GM23338 (cell line): Measurements from ENCODE around the gene BRD2. TPM values are rescaled to one million over a fixed set of nuclear protein-coding genes. Genes with fewer than 3 reads are reported as not detected.

Source experiments
- ATAC-seq: fragments of 200-7000 bp; cut with Tn5 transposase; 3 replicates; pipeline ENCODE4 v1.9.1; 2020
- DNase-seq: peaks from one replicate; pipeline ENCODE4 v3.0.0-alpha.2; 2015; ENCODE audit warnings: low spot score
- H2AFZ ChIP-seq: fragments of 200-600 bp; sonication (generic); 2 replicates; pipeline ENCODE4 v1.8.0; 2016; ENCODE audit warnings: antibody characterized with exemption, mild to moderate bottlenecking, moderate library complexity
- H3F3A ChIP-seq: fragments of 200-600 bp; sonication (generic); replicated peaks from 2 replicates; pipeline ENCODE4 v1.8.0; 2017; ENCODE audit warnings: antibody characterized with exemption, mixed run types, low read depth
- H3K27ac ChIP-seq: fragments of 200-600 bp; sonication (generic); 2 replicates; pipeline ENCODE4 v1.6.1; 2016; ENCODE audit warnings: low read depth
- H3K27me3 ChIP-seq: fragments of 200-600 bp; sonication (generic); 2 replicates; pipeline ENCODE4 v1.8.0; 2016; ENCODE audit warnings: mild to moderate bottlenecking, mixed run types, moderate library complexity; ENCODE audit not compliant: insufficient read depth
- H3K36me3 ChIP-seq: fragments of 200-600 bp; sonication (generic); 2 replicates; pipeline ENCODE4 v1.8.0; 2016; ENCODE audit warnings: mild to moderate bottlenecking; ENCODE audit not compliant: insufficient read depth
- H3K4me1 ChIP-seq: fragments of 200-600 bp; sonication (generic); 2 replicates; pipeline ENCODE4 v1.8.0; 2016; ENCODE audit warnings: mild to moderate bottlenecking, moderate library complexity; ENCODE audit not compliant: insufficient read depth
- H3K4me2 ChIP-seq: fragments of 200-600 bp; sonication (generic); 2 replicates; pipeline ENCODE4 v1.7.1; 2017; ENCODE audit warnings: mixed run types
- H3K4me3 ChIP-seq: fragments of 200-600 bp; sonication (generic); 2 replicates; pipeline ENCODE4 v1.6.1; 2016; ENCODE audit warnings: mixed run types
- H3K79me2 ChIP-seq: fragments of 200-600 bp; sonication (generic); replicated peaks from 2 replicates; pipeline ENCODE4 v1.8.0; 2017; ENCODE audit warnings: mild to moderate bottlenecking; ENCODE audit not compliant: insufficient read depth
- H3K9me2 ChIP-seq: fragments of 200-600 bp; sonication (generic); 2 replicates; pipeline ENCODE4 v1.8.0; 2017; ENCODE audit not compliant: insufficient read depth
- H4K20me1 ChIP-seq: fragments of 200-600 bp; sonication (generic); replicated peaks from 2 replicates; pipeline ENCODE4 v1.8.0; 2017; ENCODE audit warnings: mild to moderate bottlenecking; ENCODE audit not compliant: insufficient read depth
- H3K27ac Mint-ChIP-seq: 2 replicates; pipeline ENCODE4 v1.8.0; 2020; ENCODE audit warnings: inconsistent platforms, mild to moderate bottlenecking, moderate library complexity, mixed read lengths
- H3K27me3 Mint-ChIP-seq: 3 replicates; pipeline ENCODE4 v1.8.0; 2022; ENCODE audit warnings: low read depth, mild to moderate bottlenecking, moderate library complexity, mixed read lengths, inconsistent platforms; ENCODE audit not compliant: insufficient read depth, poor library complexity
- H3K36me3 Mint-ChIP-seq: 3 replicates; pipeline ENCODE4 v1.8.0; 2021; ENCODE audit warnings: low read depth, mild to moderate bottlenecking, inconsistent platforms, moderate library complexity, mixed read lengths
- H3K4me1 Mint-ChIP-seq: 3 replicates; pipeline ENCODE4 v1.8.0; 2020; ENCODE audit warnings: mild to moderate bottlenecking, inconsistent platforms, mixed read lengths
- H3K4me3 Mint-ChIP-seq: 3 replicates; pipeline ENCODE4 v1.8.0; 2021; ENCODE audit warnings: moderate library complexity, mild to moderate bottlenecking, inconsistent platforms, mixed read lengths
- H3K9me3 Mint-ChIP-seq: 3 replicates; pipeline ENCODE4 v1.8.0; 2020; ENCODE audit warnings: moderate library complexity, mild to moderate bottlenecking, inconsistent platforms, mixed read lengths
- CREB1 ChIP-seq: fragments of 250-450 bp; sonication (Bioruptor Pico); IDR thresholded peaks from 2 replicates; pipeline ENCODE4 v1.5.0; 2020; ENCODE audit warnings: low read depth, mild to moderate bottlenecking, moderate library complexity
- CTCF ChIP-seq, 2 experiments: fragments of 200-600 bp in 1 of 2; sonication (generic) in 1 of 2; conservative IDR thresholded peaks; 2 replicates each; pipeline versions ENCODE4 v1.5.1 to v1.6.1; 2016 to 2017; ENCODE audit warnings: antibody characterized with exemption in 2 of 2, low read depth in 2 of 2, mild to moderate bottlenecking in 2 of 2, moderate library complexity in 1 of 2
- ETS1 ChIP-seq: IDR thresholded peaks from 2 replicates; pipeline ENCODE4 v1.6.1; 2016; ENCODE audit warnings: antibody characterized with exemption
- EZH2 ChIP-seq: fragments of 200-600 bp; sonication (generic); IDR thresholded peaks from one replicate; pipeline ENCODE4 v1.8.0; 2017; ENCODE audit warnings: antibody characterized with exemption, mild to moderate bottlenecking, low read depth; ENCODE audit not compliant: unreplicated experiment
- EZH2phosphoT487 ChIP-seq: fragments of 200-600 bp; sonication (generic); IDR thresholded peaks from one replicate; pipeline ENCODE4 v1.8.1; 2018; ENCODE audit warnings: antibody characterized with exemption; ENCODE audit not compliant: unreplicated experiment
- JUNB ChIP-seq: IDR thresholded peaks from one replicate; pipeline ENCODE4 v1.6.1; 2016; ENCODE audit warnings: antibody characterized with exemption; ENCODE audit not compliant: unreplicated experiment
- NANOG ChIP-seq: IDR thresholded peaks from 2 replicates; pipeline ENCODE4 v1.6.1; 2016; ENCODE audit warnings: antibody characterized with exemption, borderline replicate concordance
- POLR2AphosphoS5 ChIP-seq: IDR thresholded peaks from 2 replicates; pipeline ENCODE4 v1.6.1; 2016; ENCODE audit warnings: antibody characterized with exemption, low read depth
- REST ChIP-seq: IDR thresholded peaks from one replicate; pipeline ENCODE4 v1.6.1; 2018; ENCODE audit warnings: antibody characterized with exemption; ENCODE audit not compliant: unreplicated experiment
- STAT1 ChIP-seq: IDR thresholded peaks from one replicate; pipeline ENCODE4 v1.6.1; 2016; ENCODE audit warnings: antibody characterized with exemption; ENCODE audit not compliant: unreplicated experiment
- ZNF114 ChIP-seq: fragments of 250-450 bp; sonication (Bioruptor Pico); IDR thresholded peaks from 2 replicates; pipeline ENCODE4 v1.5.0; 2020; ENCODE audit warnings: mild to moderate bottlenecking, moderate library complexity
- ZNF331 ChIP-seq: fragments of 250-450 bp; sonication (Bioruptor Pico); IDR thresholded peaks from 2 replicates; pipeline ENCODE4 v1.5.0; 2020; ENCODE audit warnings: low read depth, mild to moderate bottlenecking, moderate library complexity
- ZNF462 ChIP-seq: fragments of 250-450 bp; sonication (Bioruptor Pico); IDR thresholded peaks from 2 replicates; pipeline ENCODE4 v1.5.0; 2020; ENCODE audit warnings: mild to moderate bottlenecking, moderate library complexity
- polyA plus RNA-seq: library from polyadenylated mRNA; unstranded; fragments of >200 nt; fragmentation: Nextera tagmentation; extraction: Ambion mirVana; gene quantifications from 2 replicates; pipeline ENCODE4 v1.2.1, GENCODE V29; 2016
- total RNA-seq: library from RNA; depleted of rRNA; stranded (reverse); fragments of >200 nt; shearing (Covaris generic); gene quantifications from 2 replicates; pipeline ENCODE4 v1.2.3, GENCODE V29; 2014

The BRD2 gene
- total and polyA plus RNA-seq, 2 experiments from 2014 or later: 84.9 to 169 TPM

GRCh38 chr6:32980488-32981038 is 12.2 kb downstream of the BRD2 start:
- no peak overlapping the region for H2AFZ ChIP-seq
- Mint-ChIP-seq H3K9me3 (no peaks in the 10 kb centered on the region; the same call in 2 of the 3 replicates), H3K4me1 (peaks cover 56% of the 10 kb centered on the region), H3K36me3 (peaks cover 67% of the 10 kb centered on the region), H3K27me3 (peaks cover 36% of the 10 kb centered on the region), H3K4me3 (no peak overlapping the region), H3K27ac (no peak overlapping the region)
- peaks cover 66% of the 10 kb centered on the region for H4K20me1 ChIP-seq
- no peaks in the 10 kb centered on the region for H3K27me3 ChIP-seq
- peaks cover 37% of the 10 kb centered on the region for H3K79me2 ChIP-seq
- H3K4me1 ChIP-seq: peaks cover 15% of the 10 kb centered on the region; the same call in 1 of the 2 replicates
- TF ChIP-seq CTCF (conservative IDR thresholded peaks at IDR 0.05; ENCODE audit: low read depth in 2 of 2) (no peak), STAT1 (no peak), EZH2phosphoT487 (no peak), REST (no peak), ZNF462 (CRISPR knock-in tag) (no peak), ETS1 (no peak), CREB1 (CRISPR knock-in tag) (no peak), JUNB (no peak), ZNF331 (CRISPR knock-in tag) (no peak), NANOG (no peak), ZNF114 (CRISPR knock-in tag) (no peak), POLR2AphosphoS5 (no peak), EZH2 (no peak)
- peaks cover 91% of the 10 kb centered on the region for H3F3A ChIP-seq
- ATAC-seq (no peak), DNase-seq (no peak)
- H3K4me3 ChIP-seq: no peak overlapping the region
- H3K4me2 ChIP-seq: no peak overlapping the region
- H3K9me2 ChIP-seq: no peaks in the 10 kb centered on the region
- H3K36me3 ChIP-seq: peaks cover 54% of the 10 kb centered on the region
- peak overlapping the region; percentile 70; the same call in 1 of the 2 replicates for H3K27ac ChIP-seq
